HFFc6 (cell line): Measurements from ENCODE around the gene TBKBP1. TPM values are rescaled to one million over a fixed set of nuclear protein-coding genes. Genes with fewer than 3 reads are reported as not detected.

Experiments
- DNase-seq: peaks from one replicate; pipeline ENCODE4 v3.0.0-alpha.2; 2018
- H3K27ac Mint-ChIP-seq: 2 replicates; pipeline ENCODE4 v1.8.0; 2020; ENCODE audit warnings: mild to moderate bottlenecking, mixed read lengths
- H3K27me3 Mint-ChIP-seq: 2 replicates; pipeline ENCODE4 v1.8.0; 2021; ENCODE audit warnings: mild to moderate bottlenecking, moderate library complexity, mixed read lengths; ENCODE audit not compliant: insufficient read depth
- H3K36me3 Mint-ChIP-seq: 2 replicates; pipeline ENCODE4 v1.8.0; 2021; ENCODE audit warnings: low read depth, mixed read lengths
- H3K4me1 Mint-ChIP-seq: 2 replicates; pipeline ENCODE4 v1.8.0; 2020; ENCODE audit warnings: low read depth, mixed read lengths
- H3K4me3 Mint-ChIP-seq: 2 replicates; pipeline ENCODE4 v1.8.0; 2020; ENCODE audit warnings: mild to moderate bottlenecking, moderate library complexity, mixed read lengths
- H3K9me3 Mint-ChIP-seq: 2 replicates; pipeline ENCODE4 v1.8.0; 2020; ENCODE audit warnings: mild to moderate bottlenecking, mixed read lengths
- CTCF ChIP-seq: fragments of 200-600 bp; sonication (generic); IDR thresholded peaks from 2 replicates; pipeline ENCODE4 v1.5.0; 2021; ENCODE audit warnings: antibody characterized with exemption, mild to moderate bottlenecking
- total RNA-seq, 6 experiments: library from RNA; stranded (reverse); fragmentation: NEBNext Ultra II Directional; extraction: Animal tissue kit (Norgen Biotek cat#: 25700); gene quantifications; 2 replicates in 1 of 6; 3 replicates in 5 of 6; pipeline ENCODE4 v1.2.3, GENCODE V29; 2021

Gene TBKBP1
- total RNA-seq, 6 experiments from 2014 or later: 6.6 to 8.3 (median 7.7) TPM

GRCh38 chr17:47731396-47731795 lies 37.4 kb downstream of the TBKBP1 start:
- Mint-ChIP-seq H3K4me3 (no peak overlapping the region), H3K36me3 (no peaks in the 10 kb centered on the region; the same call in 1 of the 2 replicates), H3K9me3 (no peaks in the 10 kb centered on the region), H3K27ac (no peak overlapping the region), H3K27me3 (peaks cover 67% of the 10 kb centered on the region), H3K4me1 (no peaks in the 10 kb centered on the region)
- no peak for DNase-seq
- no peak for TF ChIP-seq CTCF

- H3K27me3 Mint-ChIP-seq: peaks cover 71% of the 10 kb centered on the region
- H3K4me1 Mint-ChIP-seq: no peaks in the 10 kb centered on the region
- H3K36me3 Mint-ChIP-seq: no peaks in the 10 kb centered on the region; the same call in 1 of the 2 replicates
- DNase-seq: no peak
- H3K9me3 Mint-ChIP-seq: no peaks in the 10 kb centered on the region
- H3K27ac Mint-ChIP-seq: no peak overlapping the region
- H3K4me3 Mint-ChIP-seq: no peak overlapping the region
- no peak for TF ChIP-seq CTCF
These were observed 38.6 kb downstream of the TBKBP1 start for GRCh38 chr17:47732399-47733046.

GRCh38 chr17:47733047-47733673 lies 39.2 kb downstream of the TBKBP1 start, which contains the start of gene TBX21:
TBX21 (plus strand) TSS chr17:47733236; CDS start chr17:47733455, 219 bp downstream.
- H3K4me1 Mint-ChIP-seq: no peaks in the 10 kb centered on the region
- DNase-seq: no peak
- TF ChIP-seq CTCF: peak; percentile 38
- no peak within 1 kb of the TSS for H3K4me3 Mint-ChIP-seq
- H3K36me3 Mint-ChIP-seq: no peaks in the 10 kb centered on the region; the same call in 1 of the 2 replicates
- H3K27ac Mint-ChIP-seq: no peak within 1 kb of the TSS
- H3K27me3 Mint-ChIP-seq: peaks cover 66% of the 10 kb centered on the region
- no peaks in the 10 kb centered on the region for H3K9me3 Mint-ChIP-seq

GRCh38 chr17:47733674-47734410 lies 39.9 kb downstream of the TBKBP1 start:
- no peak for DNase-seq
- H3K27me3 Mint-ChIP-seq: peaks cover 60% of the 10 kb centered on the region
- no peak overlapping the region for H3K27ac Mint-ChIP-seq
- H3K9me3 Mint-ChIP-seq: no peaks in the 10 kb centered on the region
- H3K4me3 Mint-ChIP-seq: no peak overlapping the region
- no peaks in the 10 kb centered on the region; the same call in 1 of the 2 replicates for H3K36me3 Mint-ChIP-seq
- H3K4me1 Mint-ChIP-seq: no peaks in the 10 kb centered on the region
- no peak for TF ChIP-seq CTCF

GRCh38 chr17:47735139-47735464 lies 41.1 kb downstream of the TBKBP1 start:
- no peaks in the 10 kb centered on the region for H3K9me3 Mint-ChIP-seq
- H3K27me3 Mint-ChIP-seq: peaks cover 49% of the 10 kb centered on the region
- H3K4me1 Mint-ChIP-seq: no peaks in the 10 kb centered on the region
- no peaks in the 10 kb centered on the region; the same call in 1 of the 2 replicates for H3K36me3 Mint-ChIP-seq
- no peak for TF ChIP-seq CTCF
- no peak overlapping the region for H3K4me3 Mint-ChIP-seq
- no peak for DNase-seq
- H3K27ac Mint-ChIP-seq: no peak overlapping the region
